BJ (cell line): ENCODE results near the gene PLXNA2. TPM values are rescaled to one million over a fixed set of nuclear protein-coding genes. Genes with fewer than 3 reads are reported as not detected.
A peak's percentile ranks its signal among the peaks of the same experiment; 100 is the strongest.

Experiments used
- CTCF ChIA-PET: fragments of 350-600 bp; formaldehyde crosslinking; extraction: SDS; loops from one replicate; lab custom pipeline; 2021; ENCODE audit warnings: antibody characterized with exemption, inconsistent platforms; lab: Yijun Ruan, JAX
- POLR2A ChIA-PET: fragments of 300-600 bp; sonication (Branson Sonifier 250); formaldehyde crosslinking; extraction: SDS; loops from one replicate; lab custom pipeline; 2021; ENCODE audit warnings: antibody characterized with exemption; lab: Charles Lee
- DNase-seq: peaks from one replicate; pipeline ENCODE4 v3.0.0-alpha.2; 2011; ENCODE audit warnings: low read depth
- H3K27me3 ChIP-seq: 2 replicates; pipeline ENCODE4 v1.6.0; 2011; ENCODE audit warnings: low read length; ENCODE audit not compliant: control insufficient read depth, insufficient read depth
- H3K36me3 ChIP-seq: 2 replicates; pipeline ENCODE4 v1.5.1; 2011; ENCODE audit warnings: low read length; ENCODE audit not compliant: control insufficient read depth, insufficient read depth
- H3K4me3 ChIP-seq: 2 replicates; pipeline ENCODE4 v1.5.1; 2011; ENCODE audit warnings: low read depth, mild to moderate bottlenecking, control low read depth, low read length
- CTCF ChIP-seq: IDR thresholded peaks from 2 replicates; pipeline ENCODE4 v1.5.1; 2011; ENCODE audit warnings: low read depth, mild to moderate bottlenecking, control low read depth, inconsistent platforms, low read length, moderate library complexity; ENCODE audit not compliant: insufficient read depth
- polyA plus RNA-seq: library from polyadenylated mRNA; depleted of rRNA; stranded (reverse); fragments of >200 nt; gene quantifications from 2 replicates; pipeline ENCODE4 v1.2.3, GENCODE V29; 2011

Gene PLXNA2
- polyA plus RNA-seq, 1 experiment: 2.7 TPM

GRCh38 chr1:208184966-208185654 lies 59.1 kb downstream of the PLXNA2 start:
- Histone ChIP-seq H3K4me3 (no peak overlapping the region), H3K27me3 (no peaks in the 10 kb centered on the region), H3K36me3 (no peaks in the 10 kb centered on the region)
- DNase-seq: no peak
- TF ChIP-seq CTCF: no peak
- POLR2A ChIA-PET: interaction anchor here (0.5 to 0.6 kb wide), 3 partner anchors 20 to 222 kb away, joined by 3 to 6 read pairs (median 3); no protein-coding TSS in a partner anchor
- CTCF ChIA-PET: interaction anchor here (0.8 kb wide), 1 partner anchor 16 kb away, joined by 3 read pairs; no protein-coding TSS in a partner anchor

GRCh38 chr1:208183977-208184911 lies 59.9 kb downstream of the PLXNA2 start:
- Histone ChIP-seq H3K36me3 (no peaks in the 10 kb centered on the region), H3K4me3 (no peak overlapping the region), H3K27me3 (no peaks in the 10 kb centered on the region)
- peak; percentile 89 for DNase-seq
- CTCF ChIA-PET: interaction anchor here (0.7 to 1.2 kb wide), 5 partner anchors 15 to 315 kb away, joined by 3 to 5 read pairs (median 3); no protein-coding TSS in a partner anchor
- TF ChIP-seq CTCF: no peak
- POLR2A ChIA-PET: interaction anchor here (0.5 to 0.6 kb wide), 2 partner anchors 21 to 221 kb away, joined by 3 read pairs; no protein-coding TSS in a partner anchor

- CTCF ChIA-PET: interaction anchor here (0.6 to 1.3 kb wide), 4 partner anchors 11 to 314 kb away, joined by 3 read pairs; no protein-coding TSS in a partner anchor
- Histone ChIP-seq H3K36me3 (no peaks in the 10 kb centered on the region), H3K4me3 (no peak overlapping the region), H3K27me3 (no peaks in the 10 kb centered on the region)
- DNase-seq: no peak
- POLR2A ChIA-PET: no interaction called here
- no peak for TF ChIP-seq CTCF
Observed at GRCh38 chr1:208182880-208183645, 61.1 kb downstream of the PLXNA2 start.

- no peak for DNase-seq
- POLR2A ChIA-PET: no interaction called here
- CTCF ChIA-PET: interaction anchor here (1.1 to 1.2 kb wide), 3 partner anchors 8 to 160 kb away, joined by 3 to 4 read pairs (median 4); no protein-coding TSS in a partner anchor
Observed at GRCh38 chr1:208181364-208181763, 62.8 kb downstream of the PLXNA2 start.

More at GRCh38 chr1:208181364-208181763, 62.8 kb downstream of the PLXNA2 start:
- Histone ChIP-seq H3K27me3 (no peaks in the 10 kb centered on the region), H3K4me3 (no peak overlapping the region), H3K36me3 (no peaks in the 10 kb centered on the region)
- no peak for TF ChIP-seq CTCF
